IMR-90 (cell line): ENCODE results near the gene B3GALNT1.

ENCODE experiments used
- BHLHE40 ChIP-seq: fragments of 150-350 bp; IDR thresholded peaks from 2 replicates; pipeline ENCODE4 v1.6.1; 2016; ENCODE audit warnings: mild to moderate bottlenecking, low read depth, low read length
- CHD1 ChIP-seq: IDR thresholded peaks from 2 replicates; pipeline ENCODE4 v1.6.1; 2012; ENCODE audit warnings: low read depth, low read length, improper control_type of control experiment
- MAZ ChIP-seq: IDR thresholded peaks from 2 replicates; pipeline ENCODE4 v1.6.1; 2012; ENCODE audit warnings: low read depth, mild to moderate bottlenecking, low read length, improper control_type of control experiment, moderate library complexity, borderline replicate concordance
- POLR2A ChIP-seq: IDR thresholded peaks from 2 replicates; pipeline ENCODE4 v1.6.1; 2012; ENCODE audit warnings: mild to moderate bottlenecking, low read depth, low read length
- RCOR1 ChIP-seq: IDR thresholded peaks from 2 replicates; pipeline ENCODE4 v1.6.1; 2012; ENCODE audit warnings: mild to moderate bottlenecking, low read length, improper control_type of control experiment; ENCODE audit not compliant: insufficient replicate concordance
- RFX5 ChIP-seq: IDR thresholded peaks from 2 replicates; pipeline ENCODE4 v1.8.0; 2012; ENCODE audit warnings: low read depth, mild to moderate bottlenecking, low read length, moderate library complexity
- SMC3 ChIP-seq: fragments of 150-350 bp; IDR thresholded peaks from 2 replicates; pipeline ENCODE4 v1.6.1; 2016; ENCODE audit warnings: low read depth, mild to moderate bottlenecking, antibody characterized with exemption, low read length, moderate library complexity
- TF ChIP-seq, protein P1 (sequence below): conservative IDR thresholded peaks from 2 replicates; pipeline ENCODE4 v1.5.1; 2012; ENCODE audit warnings: mild to moderate bottlenecking, low read depth, low read length, improper control_type of control experiment

- TF ChIP-seq, protein P1, sequence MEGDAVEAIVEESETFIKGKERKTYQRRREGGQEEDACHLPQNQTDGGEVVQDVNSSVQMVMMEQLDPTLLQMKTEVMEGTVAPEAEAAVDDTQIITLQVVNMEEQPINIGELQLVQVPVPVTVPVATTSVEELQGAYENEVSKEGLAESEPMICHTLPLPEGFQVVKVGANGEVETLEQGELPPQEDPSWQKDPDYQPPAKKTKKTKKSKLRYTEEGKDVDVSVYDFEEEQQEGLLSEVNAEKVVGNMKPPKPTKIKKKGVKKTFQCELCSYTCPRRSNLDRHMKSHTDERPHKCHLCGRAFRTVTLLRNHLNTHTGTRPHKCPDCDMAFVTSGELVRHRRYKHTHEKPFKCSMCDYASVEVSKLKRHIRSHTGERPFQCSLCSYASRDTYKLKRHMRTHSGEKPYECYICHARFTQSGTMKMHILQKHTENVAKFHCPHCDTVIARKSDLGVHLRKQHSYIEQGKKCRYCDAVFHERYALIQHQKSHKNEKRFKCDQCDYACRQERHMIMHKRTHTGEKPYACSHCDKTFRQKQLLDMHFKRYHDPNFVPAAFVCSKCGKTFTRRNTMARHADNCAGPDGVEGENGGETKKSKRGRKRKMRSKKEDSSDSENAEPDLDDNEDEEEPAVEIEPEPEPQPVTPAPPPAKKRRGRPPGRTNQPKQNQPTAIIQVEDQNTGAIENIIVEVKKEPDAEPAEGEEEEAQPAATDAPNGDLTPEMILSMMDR: no peak
- TF ChIP-seq POLR2A (no peak), RFX5 (no peak), SMC3 (no peak), MAZ (no peak), BHLHE40 (no peak), CHD1 (no peak), RCOR1 (no peak)
Observed at GRCh38 chr3:161137260-161137659, 32.1 kb upstream of the B3GALNT1 start.
